RKO (cell line): ENCODE measurements around the gene CDIP1.
"Not testable (repeated sequence)": the region's sequence is repeated elsewhere in the genome, so short reads cannot be mapped to it uniquely, and the experiment has no call there.

ENCODE experiments used
- DNase-seq: peaks from one replicate; pipeline ENCODE4 v3.0.0-alpha.2; 2016; ENCODE audit warnings: low spot score

Gene CDIP1

GRCh38 chr16:4538350-4539235, at the start of gene CDIP1:
Gene CDIP1, minus strand, starts transcription at chr16:4538773. Its CDS starts 24,643 bp downstream, at chr16:4514130.
- no peak for DNase-seq

- no peak for DNase-seq
Observed at GRCh38 chr16:4586291-4586690, 47.7 kb upstream of the CDIP1 start.

- no peak for DNase-seq
Observed at GRCh38 chr16:4583906-4584305, 45.3 kb upstream of the CDIP1 start.

- no peak for DNase-seq
Observed at GRCh38 chr16:4580250-4580649, 41.7 kb upstream of the CDIP1 start.

- no peak for DNase-seq
Observed at GRCh38 chr16:4578961-4579530, 40.5 kb upstream of the CDIP1 start.

- DNase-seq = no peak
Observed at GRCh38 chr16:4576008-4576407, 37.4 kb upstream of the CDIP1 start.

- DNase-seq = no peak
Observed at GRCh38 chr16:4574919-4575705, 36.5 kb upstream of the CDIP1 start.

GRCh38 chr16:4573926-4574325, 35.4 kb upstream of the CDIP1 start:
- DNase-seq = not testable (repeated sequence)

GRCh38 chr16:4572715-4573114, 34.1 kb upstream of the CDIP1 start:
- DNase-seq = no peak

GRCh38 chr16:4570688-4571321, 32.2 kb upstream of the CDIP1 start:
- no peak for DNase-seq

GRCh38 chr16:4570086-4570485, 31.5 kb upstream of the CDIP1 start:
- no peak for DNase-seq

- no peak for DNase-seq
Observed at GRCh38 chr16:4566144-4566543, 27.6 kb upstream of the CDIP1 start.

- DNase-seq = no peak
Observed at GRCh38 chr16:4564661-4565267, 26.2 kb upstream of the CDIP1 start.

- DNase-seq = no peak
Observed at GRCh38 chr16:4561596-4561995, 23.0 kb upstream of the CDIP1 start.

- no peak for DNase-seq
Observed at GRCh38 chr16:4557973-4558372, 19.4 kb upstream of the CDIP1 start.

- no peak for DNase-seq
Observed at GRCh38 chr16:4556580-4556979, 18.0 kb upstream of the CDIP1 start.

- no peak for DNase-seq
Observed at GRCh38 chr16:4556112-4556511, 17.5 kb upstream of the CDIP1 start, which contains the start of gene C16orf96. Gene C16orf96, plus strand, starts transcription at chr16:4556340. Its CDS starts 150 bp downstream, at chr16:4556490.

- no peak for DNase-seq
Observed at GRCh38 chr16:4552541-4552940, 14.0 kb upstream of the CDIP1 start.

- no peak for DNase-seq
Observed at GRCh38 chr16:4550591-4550990, 12.0 kb upstream of the CDIP1 start.

- DNase-seq = no peak
Observed at GRCh38 chr16:4548124-4548523, 9.6 kb upstream of the CDIP1 start.

GRCh38 chr16:4544473-4544872, 5.9 kb upstream of the CDIP1 start:
- no peak for DNase-seq
